Raji (cell line): ENCODE results near the gene PRKACB.

Source experiments
- POLR2A ChIP-seq: IDR thresholded peaks from 2 replicates; pipeline ENCODE4 v1.6.1; 2011; ENCODE audit warnings: low read depth, low read length, control low read depth; ENCODE audit not compliant: insufficient read depth

The PRKACB gene

GRCh38 chr1:84141182-84142003, 2.7 kb upstream of the PRKACB start:
- TF ChIP-seq POLR2A: no peak

GRCh38 chr1:84145068-84145467, 997 bp downstream of the PRKACB start:
- no peak for TF ChIP-seq POLR2A

GRCh38 chr1:84146411-84147032, 2.5 kb downstream of the PRKACB start:
- TF ChIP-seq POLR2A: no peak

GRCh38 chr1:84148758-84149157, 4.7 kb downstream of the PRKACB start:
- no peak for TF ChIP-seq POLR2A

GRCh38 chr1:84152649-84153056, 8.6 kb downstream of the PRKACB start:
- TF ChIP-seq POLR2A: no peak

- TF ChIP-seq POLR2A: no peak
These were observed 11.4 kb downstream of the PRKACB start for GRCh38 chr1:84155517-84155916.

- TF ChIP-seq POLR2A: no peak
These were observed 12.1 kb downstream of the PRKACB start for GRCh38 chr1:84156210-84156621.

- TF ChIP-seq POLR2A: no peak
These were observed 15.6 kb downstream of the PRKACB start for GRCh38 chr1:84159533-84160240.

- no peak for TF ChIP-seq POLR2A
These were observed 18.2 kb downstream of the PRKACB start for GRCh38 chr1:84162295-84162694.

- no peak for TF ChIP-seq POLR2A
These were observed 19.3 kb downstream of the PRKACB start for GRCh38 chr1:84163123-84163931.

GRCh38 chr1:84164161-84164560, 20.1 kb downstream of the PRKACB start:
- no peak for TF ChIP-seq POLR2A

- no peak for TF ChIP-seq POLR2A
These were observed 20.5 kb downstream of the PRKACB start for GRCh38 chr1:84164567-84165021.

GRCh38 chr1:84165601-84166000, 21.5 kb downstream of the PRKACB start:
- no peak for TF ChIP-seq POLR2A

GRCh38 chr1:84166797-84167196, 22.7 kb downstream of the PRKACB start:
- TF ChIP-seq POLR2A: no peak

- no peak for TF ChIP-seq POLR2A
These were observed 24.7 kb downstream of the PRKACB start for GRCh38 chr1:84168783-84169182.
